HG02763 (cell line): ENCODE results near the gene PAQR3.

Experiments used
- ATAC-seq: cut with Tn5 transposase; IDR thresholded peaks from one replicate; pipeline ENCODE4 v1.9.1; 2021; ENCODE audit warnings: mild to moderate bottlenecking, moderate library complexity; ENCODE audit not compliant: unreplicated experiment

The PAQR3 gene

GRCh38 chr4:78938868-78939666, at the start of gene PAQR3:
Gene PAQR3, minus strand, starts transcription at chr4:78939438. Its CDS starts 214 bp downstream, at chr4:78939224.
- ATAC-seq, result peak; percentile 98

GRCh38 chr4:78987683-78988082, 48.4 kb upstream of the PAQR3 start:
- no peak for ATAC-seq

GRCh38 chr4:78984593-78984992, 45.4 kb upstream of the PAQR3 start:
- ATAC-seq, result no peak

GRCh38 chr4:78975865-78976264, 36.6 kb upstream of the PAQR3 start:
- no peak for ATAC-seq

- ATAC-seq, result no peak
Measured at GRCh38 chr4:78971776-78972175, 32.5 kb upstream of the PAQR3 start.

- ATAC-seq, result no peak
Measured at GRCh38 chr4:78971326-78971725, 32.1 kb upstream of the PAQR3 start.

- ATAC-seq, result no peak
Measured at GRCh38 chr4:78962597-78963115, 23.4 kb upstream of the PAQR3 start.

- no peak for ATAC-seq
Measured at GRCh38 chr4:78960926-78961325, 21.7 kb upstream of the PAQR3 start.

- no peak for ATAC-seq
Measured at GRCh38 chr4:78956975-78957374, 17.7 kb upstream of the PAQR3 start.

GRCh38 chr4:78953769-78954666, 14.8 kb upstream of the PAQR3 start:
- ATAC-seq, result no peak

GRCh38 chr4:78953231-78953630, 14.0 kb upstream of the PAQR3 start:
- ATAC-seq, result no peak

- peak; percentile 61 for ATAC-seq
Measured at GRCh38 chr4:78951862-78952472, 12.7 kb upstream of the PAQR3 start.

- no peak for ATAC-seq
Measured at GRCh38 chr4:78949735-78950134, 10.5 kb upstream of the PAQR3 start.

GRCh38 chr4:78945651-78946179, 6.5 kb upstream of the PAQR3 start:
- ATAC-seq, result no peak

- no peak for ATAC-seq
Measured at GRCh38 chr4:78944381-78944780, 5.1 kb upstream of the PAQR3 start.

GRCh38 chr4:78940752-78941151, 1.5 kb upstream of the PAQR3 start:
- no peak for ATAC-seq

- peak; percentile 15 for ATAC-seq
Measured at GRCh38 chr4:78939667-78940008, 400 bp upstream of the PAQR3 start.

GRCh38 chr4:78938474-78938867, 767 bp downstream of the PAQR3 start:
- no peak for ATAC-seq

GRCh38 chr4:78937837-78938236, 1.4 kb downstream of the PAQR3 start:
- no peak for ATAC-seq

- ATAC-seq, result no peak
Measured at GRCh38 chr4:78936989-78937388, 2.2 kb downstream of the PAQR3 start.

- ATAC-seq, result no peak
Measured at GRCh38 chr4:78930016-78930629, 9.1 kb downstream of the PAQR3 start.
